K562 (cell line): ENCODE results near the gene HSF5.

Source experiments
- NFE2 ChIP-seq: IDR thresholded peaks from 2 replicates; pipeline ENCODE4 v1.6.1; 2014; ENCODE audit warnings: antibody characterized with exemption, low read depth
- RCOR1 ChIP-seq, 2 experiments: IDR thresholded peaks; 2 replicates each; pipeline ENCODE4 v1.6.1; 2012; ENCODE audit warnings: low read depth in 2 of 2, low read length in 2 of 2, borderline replicate concordance in 1 of 2, improper control_type of control experiment in 1 of 2
- THAP7 ChIP-seq: fragments of 250-450 bp; sonication (Bioruptor Pico); IDR thresholded peaks from 2 replicates; pipeline ENCODE4 v1.5.0; 2021

GRCh38 chr17:58537266-58537665, 49.1 kb upstream of the HSF5 start:
- TF ChIP-seq THAP7 (CRISPR knock-in tag) (no peak), NFE2 (no peak), RCOR1 (IDR thresholded peaks at IDR 0.05; ENCODE audit: borderline replicate concordance in 1 of 2, low read depth in 2 of 2, low read length in 2 of 2) (no peak)
